A549 (cell line): ENCODE results near the gene SNX27. TPM values are rescaled to one million over a fixed set of nuclear protein-coding genes. Genes with fewer than 3 reads are reported as not detected.

Experiments used
- ATAC-seq, 2 experiments: fragments of 200-7000 bp in 1 of 2; fragments of >200 bp in 1 of 2; cut with Nextera tagmentation in 1 of 2; cut with Tn5 transposase in 1 of 2; 3 replicates each; pipeline versions ENCODE4 v1.8.0 to v1.9.1; 2018 to 2020; ENCODE audit warnings: mild to moderate bottlenecking in 1 of 2, moderate library complexity in 1 of 2
- CTCF ChIA-PET: fragments of 300-600 bp; sonication (Branson Sonifier 250); formaldehyde crosslinking; extraction: SDS; loops from one replicate; lab custom pipeline; 2021; ENCODE audit warnings: antibody characterized with exemption, inconsistent platforms; lab: Yijun Ruan, JAX
- POLR2A ChIA-PET: fragments of 350-600 bp; formaldehyde crosslinking; extraction: SDS; loops from one replicate; lab custom pipeline; 2021; ENCODE audit warnings: antibody characterized with exemption, inconsistent platforms; lab: Yijun Ruan, JAX
- DNase-seq, 2 experiments: peaks; one replicate each; pipeline versions ENCODE4 v3.0.0 to v3.0.0-alpha.2; 2011 to 2016; ENCODE audit warnings: low read depth in 1 of 2, low spot score in 1 of 2
- FAIRE-seq: peaks from 2 replicates; lab custom pipeline; 2011; peaks lifted over from hg19 to GRCh38; lab: Jason Lieb, UNC
- H3K27ac ChIP-seq, 2 experiments: fragments of >200 bp; sonication (Bioruptor Twin); formaldehyde crosslinking; 3 replicates each; pipeline ENCODE4 v1.5.1; 2016 to 2017
- H3K4me1 ChIP-seq: fragments of >200 bp; sonication (Bioruptor Twin); formaldehyde crosslinking; 3 replicates; pipeline ENCODE4 v1.6.1; 2016
- H3K4me2 ChIP-seq: fragments of >200 bp; sonication (Bioruptor Twin); formaldehyde crosslinking; 3 replicates; pipeline ENCODE4 v1.6.1; 2016
- H3K4me3 ChIP-seq: fragments of >200 bp; sonication (Bioruptor Twin); formaldehyde crosslinking; 3 replicates; pipeline ENCODE4 v1.5.1; 2016
- H3K9me3 ChIP-seq: fragments of >200 bp; sonication (Bioruptor Twin); formaldehyde crosslinking; 3 replicates; pipeline ENCODE4 v1.6.1; 2016
- ATOH8 ChIP-seq: fragments of 250-450 bp; sonication (Bioruptor Pico); IDR thresholded peaks from 2 replicates; pipeline ENCODE4 v1.5.0; 2020; ENCODE audit warnings: low read depth, mild to moderate bottlenecking, moderate library complexity
- CBX2 ChIP-seq: fragments of 200-600 bp; sonication (generic); IDR thresholded peaks from 2 replicates; pipeline ENCODE4 v1.6.1; 2016; ENCODE audit warnings: low read depth, mild to moderate bottlenecking, borderline replicate concordance
- CBX8 ChIP-seq: fragments of 200-600 bp; sonication (generic); IDR thresholded peaks from 2 replicates; pipeline ENCODE4 v1.6.1; 2016
- CEBPB ChIP-seq, 2 experiments: fragments of >200 bp in 1 of 2; sonication (Bioruptor Twin) in 1 of 2; formaldehyde crosslinking in 1 of 2; IDR thresholded peaks; 2 replicates each; pipeline ENCODE4 v1.6.1; 2012 to 2016
- CTCF ChIP-seq: fragments of >200 bp; sonication (Bioruptor Twin); formaldehyde crosslinking; IDR thresholded peaks from 3 replicates; pipeline ENCODE4 v1.5.1; 2016
- E2F6 ChIP-seq: IDR thresholded peaks from 2 replicates; pipeline ENCODE4 v1.6.1; 2012; ENCODE audit warnings: low read depth, borderline replicate concordance
- EHMT2 ChIP-seq: fragments of 200-600 bp; sonication (generic); IDR thresholded peaks from 2 replicates; pipeline ENCODE4 v1.6.1; 2016; ENCODE audit warnings: antibody characterized with exemption, low read depth, mild to moderate bottlenecking, moderate library complexity
- FOXS1 ChIP-seq: fragments of 250-450 bp; sonication (Bioruptor Pico); IDR thresholded peaks from 2 replicates; pipeline ENCODE4 v1.5.0; 2020; ENCODE audit warnings: mild to moderate bottlenecking, moderate library complexity
- GATA3 ChIP-seq: IDR thresholded peaks from 2 replicates; pipeline ENCODE4 v1.6.1; 2012; ENCODE audit warnings: borderline replicate concordance
- HEYL ChIP-seq: fragments of 250-450 bp; sonication (Bioruptor Pico); IDR thresholded peaks from 2 replicates; pipeline ENCODE4 v1.8.0; 2021; ENCODE audit warnings: mild to moderate bottlenecking, moderate library complexity
- HOXB5 ChIP-seq: fragments of 250-450 bp; sonication (Bioruptor Pico); IDR thresholded peaks from 2 replicates; pipeline ENCODE4 v1.5.0; 2020; ENCODE audit warnings: mild to moderate bottlenecking, moderate library complexity
- KDM5A ChIP-seq: fragments of 200-600 bp; sonication (generic); IDR thresholded peaks from 2 replicates; pipeline ENCODE4 v1.6.1; 2016; ENCODE audit warnings: antibody characterized with exemption, mild to moderate bottlenecking
- MAX ChIP-seq: IDR thresholded peaks from 2 replicates; pipeline ENCODE4 v1.6.1; 2012
- MAZ ChIP-seq: fragments of 150-350 bp; IDR thresholded peaks from 2 replicates; pipeline ENCODE4 v1.6.1; 2014; ENCODE audit warnings: antibody characterized with exemption, low read depth, low read length, borderline replicate concordance
- NR3C1 ChIP-seq: fragments of >200 bp; sonication (Bioruptor Twin); formaldehyde crosslinking; IDR thresholded peaks from 3 replicates; pipeline ENCODE4 v1.6.1; 2017
- PBX3 ChIP-seq: IDR thresholded peaks from 2 replicates; pipeline ENCODE4 v1.6.1; 2012
- POLR2A ChIP-seq: IDR thresholded peaks from 2 replicates; pipeline ENCODE4 v1.6.1; 2012; ENCODE audit warnings: mild to moderate bottlenecking, low read length
- POLR2AphosphoS2 ChIP-seq: conservative IDR thresholded peaks from 2 replicates; pipeline ENCODE4 v1.6.1; 2012; ENCODE audit warnings: low read length, improper control_type of control experiment, inconsistent platforms
- REST ChIP-seq: fragments of 200-600 bp; sonication (generic); IDR thresholded peaks from 2 replicates; pipeline ENCODE4 v1.6.1; 2016; ENCODE audit warnings: antibody characterized with exemption, mild to moderate bottlenecking, moderate library complexity
- USF2 ChIP-seq: fragments of 450-650 bp; IDR thresholded peaks from 2 replicates; pipeline ENCODE4 v1.6.1; 2014; ENCODE audit warnings: antibody characterized with exemption
- ZC3H11A ChIP-seq: fragments of 450-650 bp; IDR thresholded peaks from 2 replicates; pipeline ENCODE4 v1.6.1; 2014; ENCODE audit warnings: antibody characterized with exemption, mild to moderate bottlenecking
- WGBS: methylation state at CpG from one replicate; pipeline ENCODE4 v1.1.6; 2017; ENCODE audit errors: missing lambda C conversion rate; 5-methylcytosine and 5-hydroxymethylcytosine counted together
- polyA plus RNA-seq, 4 experiments: library from polyadenylated mRNA; depleted of rRNA in 3 of 4; stranded (reverse); fragments of >200 nt; fragmentation: RNase III in 1 of 4; extraction: RNeasy Plus Mini Kit Qiagen cat#74134 plus additional on column Dnase treatment in 1 of 4; gene quantifications; 2 replicates in 3 of 4; 3 replicates in 1 of 4; pipeline ENCODE4 v1.2.3, GENCODE V29; 2011 to 2017

The SNX27 gene
- polyA plus RNA-seq, 2 of the 4 experiments (the other 2 are of a cell fraction), result 13.6 to 29.1 TPM

GRCh38 chr1:151701515-151701914 is 89.7 kb downstream of the SNX27 start:
- Histone ChIP-seq H3K4me2 (no peak overlapping the region), H3K4me3 (no peak overlapping the region), H3K9me3 (no peaks in the 10 kb centered on the region), H3K27ac (no peak overlapping the region), H3K4me1 (peaks cover 3% of the 10 kb centered on the region; the same call in 1 of the 3 replicates)
- ChIA-PET POLR2A (interaction anchor here (0.6 kb wide), 1 partner anchor 263 kb away, joined by 3 read pairs; no protein-coding TSS in a partner anchor), CTCF (interaction anchor here (1.3 kb wide), 1 partner anchor 33 kb away, joined by 3 read pairs; no protein-coding TSS in a partner anchor)
- WGBS, result 91% methylated on average over 5 of the region's 5 CpGs
- no peak for DNase-seq
- no peak for ATAC-seq
- no peak for FAIRE-seq
- TF ChIP-seq E2F6 (no peak), MAZ (no peak), CEBPB (IDR thresholded peaks at IDR 0.05) (no peak), POLR2A (no peak), ATOH8 (CRISPR knock-in tag) (no peak), CBX2 (no peak), ZC3H11A (no peak), GATA3 (no peak), USF2 (no peak), CTCF (no peak), CBX8 (no peak), REST (no peak), POLR2AphosphoS2 (no peak)

GRCh38 chr1:151702936-151703335 is 91.1 kb downstream of the SNX27 start:
- Histone ChIP-seq H3K4me2 (no peak overlapping the region), H3K27ac (no peak overlapping the region), H3K9me3 (no peaks in the 10 kb centered on the region), H3K4me3 (no peak overlapping the region), H3K4me1 (peaks cover 3% of the 10 kb centered on the region; the same call in 1 of the 3 replicates)
- POLR2A ChIA-PET, result no interaction called here
- no peak for ATAC-seq
- no peak for FAIRE-seq
- CTCF ChIA-PET, result no interaction called here
- no peak for TF ChIP-seq FOXS1 (CRISPR knock-in tag)
- TF ChIP-seq POLR2A, result no peak
- no peak for TF ChIP-seq KDM5A
- no peak for TF ChIP-seq EHMT2
- no peak for TF ChIP-seq PBX3
- TF ChIP-seq HEYL (CRISPR knock-in tag), result no peak
- TF ChIP-seq MAX, result no peak
- no peak for TF ChIP-seq ATOH8 (CRISPR knock-in tag)
- TF ChIP-seq NR3C1, result no peak
- no peak for TF ChIP-seq CBX8
- no peak for TF ChIP-seq HOXB5
- WGBS, result 60% methylated on average over 6 of the region's 8 CpGs
- no peak for DNase-seq
